Measurements from ENCODE around the gene GUCY1A2.
"Not testable (repeated sequence)": the region's sequence is repeated elsewhere in the genome, so short reads cannot be mapped to it uniquely, and the experiment has no call there.

Gene GUCY1A2

GRCh38 chr11:106937111-106937510 lies 81.2 kb downstream of the GUCY1A2 start:
- no peak for DNase-seq

DNA sequence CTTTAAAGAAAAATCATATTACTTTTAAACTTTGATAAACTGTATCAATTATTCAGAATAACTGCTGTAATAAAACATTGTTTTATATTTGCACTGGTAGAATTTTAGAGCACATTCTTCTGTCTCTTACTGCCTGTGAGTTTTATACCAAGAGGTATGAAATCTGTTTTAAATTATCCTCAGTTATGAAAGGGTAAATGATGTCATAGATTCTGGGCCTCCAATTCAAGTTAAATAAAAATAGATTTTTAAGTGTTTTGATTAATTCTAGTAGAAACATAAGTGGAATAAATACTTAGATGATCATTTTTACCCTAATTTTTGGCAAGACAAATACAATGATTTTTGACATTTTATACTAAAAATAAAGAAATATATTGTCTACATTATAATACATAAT lies 93.0 kb downstream of the GUCY1A2 start:
- no peak for DNase-seq

DNA sequence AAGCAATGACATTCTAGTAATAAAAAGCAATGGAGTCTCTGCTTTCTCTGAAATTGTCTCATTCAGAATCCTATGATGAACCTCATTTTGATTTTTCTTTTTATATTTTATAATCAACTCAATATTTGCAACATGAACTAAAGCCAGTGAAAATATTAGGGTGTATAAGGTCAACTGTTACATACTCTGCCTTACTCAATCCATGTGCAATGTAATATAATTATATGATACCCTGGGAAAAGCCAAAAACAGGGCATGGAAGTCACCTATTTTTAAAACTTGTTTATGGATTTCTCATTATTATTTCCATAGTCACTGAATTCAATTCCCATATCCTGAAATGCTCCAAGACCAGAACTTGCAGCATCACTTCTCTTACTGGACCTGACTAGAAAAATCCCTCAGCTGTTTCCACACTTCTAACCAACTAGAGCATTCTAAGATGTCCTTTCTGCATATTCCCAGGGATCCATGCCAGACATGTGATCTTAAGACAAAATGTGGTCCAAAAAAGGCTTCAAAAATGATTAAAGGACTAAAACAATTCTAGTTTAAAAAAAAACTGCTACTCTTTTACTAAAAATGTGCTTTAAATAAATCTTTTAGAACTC lies 97.3 kb downstream of the GUCY1A2 start:
- DNase-seq, result no peak

DNA sequence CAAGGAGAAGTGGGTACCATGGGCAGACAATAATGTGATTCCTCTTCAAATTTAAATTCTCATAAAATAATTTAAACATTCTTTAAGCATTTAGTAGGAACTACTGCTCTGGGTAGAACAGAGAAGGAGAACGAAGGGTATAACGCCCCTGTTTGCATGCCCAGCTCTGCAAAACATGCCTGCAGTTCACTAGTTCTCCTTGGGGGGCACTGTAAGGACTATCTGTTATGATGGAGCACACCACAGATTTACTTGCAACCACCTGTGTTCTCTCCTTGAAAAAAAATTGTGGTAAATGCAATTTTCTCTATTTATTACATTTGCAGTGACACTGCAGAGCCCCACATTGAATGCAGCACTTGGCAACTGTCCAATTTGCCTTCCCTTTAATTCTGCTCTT lies 100.3 kb downstream of the GUCY1A2 start:
- DNase-seq, result peak; percentile 19

DNA sequence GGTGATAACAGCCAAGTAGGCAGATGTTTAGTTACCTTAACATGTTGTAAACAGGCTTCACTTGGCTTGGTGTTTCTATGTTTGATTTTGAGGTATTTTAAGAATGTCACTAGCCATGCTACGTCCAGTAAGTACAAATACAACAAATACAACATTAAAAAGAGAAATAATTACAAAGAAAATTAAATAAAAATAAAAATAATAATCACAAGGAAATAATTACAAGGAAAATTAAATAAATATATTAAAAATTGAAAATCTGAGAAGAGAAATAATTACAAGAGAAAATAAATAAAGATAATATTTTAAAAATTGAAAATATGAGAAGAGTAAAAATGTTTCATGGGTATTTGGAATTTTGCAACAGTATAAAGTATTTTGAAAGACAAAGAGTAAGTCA lies 103.9 kb downstream of the GUCY1A2 start:
- no peak for DNase-seq

DNA sequence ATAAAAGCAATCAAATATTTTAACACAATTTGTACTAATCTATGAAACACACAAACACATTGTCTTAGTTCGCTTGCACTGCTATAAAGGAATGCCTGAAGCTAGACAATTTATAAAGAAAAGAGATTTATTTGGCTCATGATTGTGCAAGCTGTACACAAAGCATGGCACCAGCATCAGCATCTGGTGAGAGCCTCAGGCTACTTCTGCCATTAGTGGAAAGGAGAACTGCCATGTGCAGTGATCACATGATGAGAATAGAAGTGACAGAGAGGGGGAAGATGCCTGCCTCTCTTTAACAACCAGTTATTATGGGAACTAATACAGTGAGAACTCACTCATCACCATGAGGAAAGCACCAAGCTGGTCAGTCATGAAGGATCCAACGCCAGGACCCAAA lies 105.1 kb downstream of the GUCY1A2 start:
- DNase-seq, result no peak

GRCh38 chr11:106904826-106905225 lies 113.5 kb downstream of the GUCY1A2 start:
- DNase-seq, result no peak

- no peak for DNase-seq
These were observed 128.6 kb downstream of the GUCY1A2 start for GRCh38 chr11:106889718-106890117.

GRCh38 chr11:106888386-106888785 lies 129.9 kb downstream of the GUCY1A2 start:
- no peak for DNase-seq

- not testable (repeated sequence) for DNase-seq
These were observed 134.6 kb downstream of the GUCY1A2 start for GRCh38 chr11:106883693-106884092.

- no peak for DNase-seq
These were observed 138.3 kb downstream of the GUCY1A2 start for GRCh38 chr11:106879832-106880546.

- no peak for DNase-seq
These were observed 139.2 kb downstream of the GUCY1A2 start for GRCh38 chr11:106879029-106879428.

DNA sequence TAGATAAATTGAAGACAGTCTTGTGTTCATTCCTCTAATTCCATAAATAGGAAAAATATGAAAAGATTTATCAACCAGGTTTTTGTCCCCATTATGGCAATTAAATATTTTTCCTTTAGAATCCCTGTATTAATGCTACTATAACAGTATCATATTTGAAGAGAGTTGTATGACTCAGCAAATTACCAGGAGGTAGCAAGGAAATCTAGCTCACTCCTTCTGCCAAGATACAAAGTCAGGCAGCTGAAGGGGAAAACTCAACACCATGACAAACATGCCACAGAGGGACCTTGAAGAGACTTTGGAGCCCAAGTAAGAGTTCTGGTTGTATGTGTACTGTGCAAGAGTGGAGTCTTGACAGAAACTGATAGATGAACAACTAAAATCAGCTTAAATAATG lies 143.3 kb downstream of the GUCY1A2 start:
- DNase-seq, result no peak

DNA sequence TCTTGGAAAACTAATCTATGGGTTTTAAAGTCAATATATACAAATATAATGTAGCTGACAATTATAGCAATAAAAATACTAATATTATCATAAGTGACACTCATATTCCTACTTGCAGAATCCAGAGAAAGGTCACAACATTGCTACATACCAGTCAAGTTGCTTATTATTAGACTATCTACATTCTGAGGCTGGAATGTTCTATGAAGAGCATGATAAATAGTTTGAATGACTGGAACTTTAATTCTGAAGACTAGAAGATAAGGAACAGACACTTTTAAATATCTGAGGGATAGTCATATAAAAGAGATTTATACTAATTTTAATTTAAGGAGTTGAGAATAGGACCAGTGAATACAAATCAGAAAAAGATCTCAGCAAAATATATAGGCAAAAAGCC lies 146.0 kb downstream of the GUCY1A2 start:
- DNase-seq, result no peak

- DNase-seq, result no peak
These were observed 160.1 kb downstream of the GUCY1A2 start for GRCh38 chr11:106858200-106858599.

- no peak for DNase-seq
These were observed 161.7 kb downstream of the GUCY1A2 start for GRCh38 chr11:106856566-106856965.

GRCh38 chr11:106854429-106854828 lies 163.8 kb downstream of the GUCY1A2 start:
- DNase-seq, result no peak

DNA sequence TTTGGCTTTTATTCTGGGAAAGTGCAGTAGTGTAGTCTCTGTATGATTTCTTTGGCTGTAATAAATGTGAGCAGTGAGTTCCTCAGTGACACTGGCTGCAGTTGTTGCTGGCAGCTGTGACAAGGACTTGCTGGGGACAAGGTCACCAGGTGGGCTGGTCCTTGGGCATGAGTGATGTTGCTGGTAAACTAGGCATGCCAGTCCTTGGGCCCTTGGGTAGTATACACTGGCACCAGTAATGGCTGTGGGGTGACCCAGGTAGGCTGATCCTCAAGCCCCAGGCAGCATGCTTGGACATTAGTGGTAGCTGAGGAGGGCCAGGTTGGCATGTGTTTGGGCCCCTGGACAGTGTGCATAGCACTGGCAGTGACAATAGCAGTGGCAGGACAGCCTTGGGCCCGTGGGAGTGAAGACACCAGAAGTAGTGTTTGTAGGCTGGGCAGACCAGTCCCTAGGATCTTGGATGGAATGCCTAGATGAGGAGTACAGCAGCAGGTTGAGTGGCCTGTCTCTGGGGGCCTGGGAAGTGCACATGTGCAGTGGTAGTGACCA lies 164.3 kb downstream of the GUCY1A2 start:
- DNase-seq, result no peak

DNA sequence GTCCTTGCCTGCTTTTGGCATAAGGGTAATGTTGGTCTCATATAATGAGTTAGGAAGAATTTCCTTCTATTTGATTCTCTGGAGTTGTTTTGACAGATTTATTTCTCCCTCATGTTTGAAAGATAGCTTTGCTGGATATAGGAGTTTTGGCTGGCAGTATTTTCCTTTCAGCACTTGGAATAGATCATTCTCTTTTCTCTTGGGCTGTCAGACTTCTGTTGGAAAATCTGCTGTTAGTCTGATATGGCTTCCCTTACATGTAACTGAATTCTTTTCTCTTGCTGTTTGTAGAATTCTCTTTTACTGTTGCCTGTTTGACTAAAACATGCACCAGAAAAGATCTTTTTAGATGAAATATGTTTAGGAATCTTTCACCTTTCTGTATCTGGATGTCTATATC lies 165.5 kb downstream of the GUCY1A2 start:
- DNase-seq, result no peak

DNA sequence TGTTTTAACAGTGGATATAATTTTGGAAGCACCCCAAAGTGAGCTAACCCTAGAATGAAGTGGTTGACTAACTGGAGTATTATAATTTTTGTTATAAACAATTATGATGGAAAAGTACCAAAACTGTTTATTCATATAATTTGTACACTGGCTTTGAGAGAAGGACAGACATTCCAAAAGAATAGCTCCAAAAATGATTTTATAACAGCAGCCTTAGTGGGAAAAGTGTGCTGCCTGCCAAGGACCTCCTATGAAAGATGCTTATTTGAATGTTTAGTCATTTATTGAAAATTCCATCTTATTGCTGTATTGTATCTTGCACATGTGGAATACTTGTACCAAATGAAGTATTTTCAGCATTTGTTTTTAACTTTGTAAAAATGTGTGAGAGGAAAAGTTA lies 169.8 kb downstream of the GUCY1A2 start:
- no peak for DNase-seq

GRCh38 chr11:106842134-106842533 lies 176.1 kb downstream of the GUCY1A2 start:
- no peak for DNase-seq

DNA sequence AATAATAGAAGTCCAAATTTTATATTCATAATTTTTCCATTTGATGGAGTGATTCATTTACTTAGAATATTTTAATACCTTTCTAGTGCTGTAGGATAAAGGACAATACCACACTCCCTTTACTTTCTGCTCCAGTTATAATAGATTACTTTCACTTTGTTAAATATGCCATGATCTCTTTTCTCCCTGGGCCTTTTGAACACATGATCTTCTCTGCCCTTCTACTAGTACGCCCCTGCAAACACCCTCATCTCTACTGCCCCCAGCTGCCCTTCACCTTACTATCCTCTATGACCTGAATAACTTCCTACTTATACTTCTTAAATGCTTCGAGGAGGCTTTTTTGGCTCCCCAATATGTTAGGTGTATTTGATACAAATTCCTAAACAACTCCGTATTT lies 177.3 kb downstream of the GUCY1A2 start:
- DNase-seq, result no peak

DNA sequence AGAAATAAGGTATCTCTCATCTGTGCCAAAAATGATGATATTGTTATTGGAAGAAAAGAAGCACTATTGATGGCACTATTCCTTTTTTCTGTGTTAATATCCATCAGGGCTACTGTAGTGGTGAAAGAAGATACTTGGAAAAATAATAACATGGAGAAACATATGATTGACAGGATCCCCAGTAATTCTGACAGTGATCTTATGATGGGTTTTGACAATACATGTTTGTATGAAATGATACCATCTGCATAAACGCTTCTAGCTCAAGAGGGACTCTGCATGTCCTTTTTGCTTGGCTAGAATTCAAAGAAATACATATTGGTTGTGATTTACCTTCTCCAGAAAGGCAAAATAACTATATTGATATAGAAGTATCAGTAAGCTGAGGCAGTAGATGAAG lies 178.1 kb downstream of the GUCY1A2 start:
- no peak for DNase-seq

DNA sequence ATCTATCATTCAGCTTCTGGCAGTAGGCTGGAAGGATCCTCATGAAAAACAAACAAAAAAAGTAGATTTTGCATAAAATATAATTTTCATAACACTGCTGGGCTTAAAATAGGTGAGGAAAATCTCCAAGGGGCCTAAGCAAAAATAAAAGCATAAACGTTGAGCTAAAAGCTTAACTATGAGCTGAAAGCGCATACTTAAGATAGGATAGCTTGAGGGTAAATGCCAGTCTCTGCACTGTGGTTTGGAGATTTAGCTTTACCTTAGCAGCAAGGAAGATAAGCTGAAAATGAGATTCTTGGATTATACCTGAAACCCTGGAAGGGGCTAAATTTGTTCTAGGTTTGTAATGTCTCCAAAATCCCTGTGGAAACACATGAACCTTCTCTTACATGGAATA lies 183.7 kb downstream of the GUCY1A2 start:
- DNase-seq, result no peak

DNA sequence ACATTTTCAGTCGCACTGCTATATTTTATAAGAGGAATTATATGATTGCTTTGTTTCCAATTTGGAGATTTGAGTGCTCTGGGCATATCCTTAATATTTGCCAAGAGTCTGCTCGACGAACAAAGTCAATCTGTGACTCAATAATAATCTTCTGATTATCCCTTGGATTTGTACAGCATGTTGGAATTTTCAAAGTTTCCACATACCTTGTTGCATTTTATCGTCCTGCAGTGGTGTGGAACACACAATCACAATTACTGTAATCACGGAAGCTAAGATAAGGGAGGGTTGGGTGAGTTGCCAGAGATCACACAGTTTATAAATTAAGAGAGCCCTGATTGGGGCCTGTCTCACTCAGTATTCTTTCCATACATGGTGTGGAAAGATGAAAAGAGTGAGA lies 189.3 kb downstream of the GUCY1A2 start:
- DNase-seq, result no peak
